HAP-1 (cell line): Measurements from ENCODE around the gene SLC10A3.
A peak's percentile ranks its signal among the peaks of the same experiment; 100 is the strongest.

ENCODE experiments used
- DNase-seq, 2 experiments: peaks; one replicate each; pipeline ENCODE4 v3.0.0-alpha.2; 2016 to 2020; ENCODE audit warnings: low spot score in 2 of 2
- H3K27me3 ChIP-seq: fragments of 250-450 bp; sonication (Bioruptor Pico); 2 replicates; pipeline ENCODE4 v1.5.1; 2020; ENCODE audit warnings: low read depth, mild to moderate bottlenecking, moderate library complexity
- H3K36me3 ChIP-seq: fragments of 250-450 bp; sonication (Bioruptor Pico); replicated peaks from 2 replicates; pipeline ENCODE4 v1.5.1; 2020; ENCODE audit warnings: mild to moderate bottlenecking
- H3K4me1 ChIP-seq: fragments of 250-450 bp; sonication (Bioruptor Pico); 2 replicates; pipeline ENCODE4 v1.5.1; 2020; ENCODE audit warnings: mild to moderate bottlenecking
- H3K4me3 ChIP-seq: fragments of 250-450 bp; sonication (Bioruptor Pico); 2 replicates; pipeline ENCODE4 v1.5.1; 2020; ENCODE audit warnings: mild to moderate bottlenecking, moderate library complexity
- H3K9me3 ChIP-seq: fragments of 250-450 bp; sonication (Bioruptor Pico); 2 replicates; pipeline ENCODE4 v1.5.1; 2020; ENCODE audit warnings: mild to moderate bottlenecking, moderate library complexity
- in situ Hi-C: fragments of 300-500 bp; cut with MboI; formaldehyde crosslinking; loops from 3 replicates; pipeline ENCODE4 v1.14.3; 2020; ENCODE audit warnings: low sequenced_read_pairs, inconsistent platforms, mixed read lengths

The SLC10A3 gene

GRCh38 chrX:154517101-154517781 lies 26.8 kb upstream of the SLC10A3 start:
- Histone ChIP-seq H3K9me3 (no peaks in the 10 kb centered on the region), H3K4me1 (peaks cover 19% of the 10 kb centered on the region), H3K36me3 (no peaks in the 10 kb centered on the region; the same call in 1 of the 2 replicates), H3K4me3 (no peak overlapping the region), H3K27me3 (no peaks in the 10 kb centered on the region)
- DNase-seq, result no peak
- in situ Hi-C loops, result no loop called here

- no peaks in the 10 kb centered on the region; the same call in 1 of the 2 replicates for H3K36me3 ChIP-seq
- no peaks in the 10 kb centered on the region for H3K27me3 ChIP-seq
- H3K4me1 ChIP-seq, result peaks cover 19% of the 10 kb centered on the region
- peak overlapping the region; percentile 96 for H3K4me3 ChIP-seq
- peak; percentile 71 to 79 for DNase-seq
- H3K9me3 ChIP-seq, result no peaks in the 10 kb centered on the region
- in situ Hi-C loops, result no loop called here
Measured at GRCh38 chrX:154516656-154517100, 26.2 kb upstream of the SLC10A3 start.

- H3K27me3 ChIP-seq, result no peaks in the 10 kb centered on the region
- in situ Hi-C loops, result no loop called here
- H3K4me3 ChIP-seq, result peak within 1 kb of the TSS; percentile 96
- H3K9me3 ChIP-seq, result no peaks in the 10 kb centered on the region
- peaks cover 5% of the 10 kb centered on the region for H3K36me3 ChIP-seq
- DNase-seq, result peak; percentile 89 to 99
- H3K4me1 ChIP-seq, result peaks cover 19% of the 10 kb centered on the region
Measured at GRCh38 chrX:154515966-154516655, 25.7 kb upstream of the SLC10A3 start, which contains the start of gene FAM3A. FAM3A (minus strand) TSS chrX:154516232; CDS start chrX:154515772, 460 bp downstream.

- Histone ChIP-seq H3K27me3 (no peaks in the 10 kb centered on the region), H3K4me1 (peaks cover 19% of the 10 kb centered on the region), H3K9me3 (no peaks in the 10 kb centered on the region), H3K4me3 (peak overlapping the region; percentile 96), H3K36me3 (peaks cover 11% of the 10 kb centered on the region)
- peak in 1 of 2 experiments; percentile 32 for DNase-seq
- in situ Hi-C loops, result no loop called here
Measured at GRCh38 chrX:154515090-154515965, 24.9 kb upstream of the SLC10A3 start.

GRCh38 chrX:154513716-154514115 lies 23.3 kb upstream of the SLC10A3 start:
- in situ Hi-C loops, result no loop called here
- H3K4me3 ChIP-seq, result no peak overlapping the region
- H3K27me3 ChIP-seq, result no peaks in the 10 kb centered on the region
- DNase-seq, result no peak
- no peaks in the 10 kb centered on the region for H3K9me3 ChIP-seq
- peaks cover 19% of the 10 kb centered on the region for H3K4me1 ChIP-seq
- peaks cover 24% of the 10 kb centered on the region for H3K36me3 ChIP-seq

GRCh38 chrX:154512879-154513553 lies 22.6 kb upstream of the SLC10A3 start:
- Histone ChIP-seq H3K36me3 (peaks cover 25% of the 10 kb centered on the region), H3K9me3 (no peaks in the 10 kb centered on the region), H3K27me3 (no peaks in the 10 kb centered on the region), H3K4me3 (no peak overlapping the region), H3K4me1 (peaks cover 19% of the 10 kb centered on the region)
- in situ Hi-C loops, result no loop called here
- DNase-seq, result no peak

- peaks cover 35% of the 10 kb centered on the region for H3K36me3 ChIP-seq
- H3K27me3 ChIP-seq, result no peaks in the 10 kb centered on the region
- H3K4me3 ChIP-seq, result no peak overlapping the region
- peaks cover 10% of the 10 kb centered on the region for H3K4me1 ChIP-seq
- no peaks in the 10 kb centered on the region for H3K9me3 ChIP-seq
- in situ Hi-C loops, result no loop called here
- no peak for DNase-seq
Measured at GRCh38 chrX:154511761-154512160, 21.3 kb upstream of the SLC10A3 start.

- Histone ChIP-seq H3K36me3 (peaks cover 52% of the 10 kb centered on the region), H3K4me1 (no peaks in the 10 kb centered on the region), H3K9me3 (no peaks in the 10 kb centered on the region), H3K4me3 (no peak overlapping the region), H3K27me3 (no peaks in the 10 kb centered on the region)
- in situ Hi-C loops, result no loop called here
- no peak for DNase-seq
Measured at GRCh38 chrX:154509455-154509854, 19.0 kb upstream of the SLC10A3 start.

- no peaks in the 10 kb centered on the region for H3K4me1 ChIP-seq
- H3K4me3 ChIP-seq, result no peak overlapping the region
- no peak for DNase-seq
- H3K36me3 ChIP-seq, result peaks cover 52% of the 10 kb centered on the region
- no peaks in the 10 kb centered on the region for H3K27me3 ChIP-seq
- no peaks in the 10 kb centered on the region for H3K9me3 ChIP-seq
- in situ Hi-C loops, result no loop called here
Measured at GRCh38 chrX:154508384-154508745, 17.9 kb upstream of the SLC10A3 start.

GRCh38 chrX:154507673-154508383 lies 17.4 kb upstream of the SLC10A3 start:
- Histone ChIP-seq H3K4me3 (no peak overlapping the region), H3K4me1 (no peaks in the 10 kb centered on the region), H3K9me3 (no peaks in the 10 kb centered on the region), H3K36me3 (peaks cover 52% of the 10 kb centered on the region), H3K27me3 (no peaks in the 10 kb centered on the region)
- DNase-seq, result no peak
- in situ Hi-C loops, result no loop called here

- H3K27me3 ChIP-seq, result no peaks in the 10 kb centered on the region
- H3K36me3 ChIP-seq, result peaks cover 52% of the 10 kb centered on the region
- H3K9me3 ChIP-seq, result no peaks in the 10 kb centered on the region
- in situ Hi-C loops, result no loop called here
- H3K4me1 ChIP-seq, result no peaks in the 10 kb centered on the region
- no peak for DNase-seq
- no peak overlapping the region for H3K4me3 ChIP-seq
Measured at GRCh38 chrX:154506483-154507332, 16.3 kb upstream of the SLC10A3 start.

GRCh38 chrX:154505734-154506133 lies 15.3 kb upstream of the SLC10A3 start:
- no peaks in the 10 kb centered on the region for H3K4me1 ChIP-seq
- no peaks in the 10 kb centered on the region for H3K9me3 ChIP-seq
- H3K27me3 ChIP-seq, result no peaks in the 10 kb centered on the region
- H3K36me3 ChIP-seq, result peaks cover 43% of the 10 kb centered on the region
- in situ Hi-C loops, result no loop called here
- DNase-seq, result no peak
- H3K4me3 ChIP-seq, result no peak overlapping the region
